SU-DHL-6 (cell line): Measurements from ENCODE around the gene HPS5.
A peak's percentile ranks its signal among the peaks of the same experiment; 100 is the strongest.

Experiments
- H2AFZ ChIP-seq: fragments of 200-600 bp; sonication (generic); 2 replicates; pipeline ENCODE4 v1.6.1; 2014; ENCODE audit warnings: low read depth, mild to moderate bottlenecking, moderate library complexity, mixed read lengths, antibody characterized with exemption, low read length; ENCODE audit not compliant: severe bottlenecking
- H3F3A ChIP-seq: fragments of 200-600 bp; shearing (Covaris generic); 2 replicates; pipeline ENCODE4 v1.6.0; 2016; ENCODE audit warnings: antibody characterized with exemption, mild to moderate bottlenecking; ENCODE audit not compliant: insufficient read depth
- H3K27ac ChIP-seq: fragments of 200-600 bp; sonication (generic); 2 replicates; pipeline ENCODE4 v1.5.1; 2016; ENCODE audit warnings: low read depth, mild to moderate bottlenecking, low read length, moderate library complexity, mixed read lengths
- H3K27me3 ChIP-seq: fragments of 200-600 bp; sonication (generic), shearing (Covaris generic); 2 replicates; pipeline ENCODE4 v1.6.0; 2014; ENCODE audit warnings: mild to moderate bottlenecking, low read length
- H3K36me3 ChIP-seq: fragments of 200-600 bp; sonication (generic); 2 replicates; pipeline ENCODE4 v1.6.1; 2014; ENCODE audit warnings: mild to moderate bottlenecking, low read length, mixed read lengths
- H3K4me2 ChIP-seq: fragments of 300-600, 200-600 bp; shearing (Covaris generic), sonication (generic); 2 replicates; pipeline ENCODE4 v1.6.0; 2014; ENCODE audit warnings: low read length, low read depth, mild to moderate bottlenecking; ENCODE audit not compliant: poor library complexity, severe bottlenecking
- H3K4me3 ChIP-seq: fragments of 200-600 bp; sonication (generic); 2 replicates; pipeline ENCODE4 v1.5.1; 2014; ENCODE audit warnings: antibody characterized with exemption, low read length, mild to moderate bottlenecking, mixed read lengths; ENCODE audit not compliant: insufficient read depth, poor library complexity, severe bottlenecking
- H3K79me2 ChIP-seq: fragments of 200-600 bp; sonication (generic); 2 replicates; pipeline ENCODE4 v1.6.1; 2014; ENCODE audit warnings: mild to moderate bottlenecking, low read length, moderate library complexity; ENCODE audit not compliant: insufficient read depth
- H3K9ac ChIP-seq: fragments of 200-600 bp; sonication (generic); 2 replicates; pipeline ENCODE4 v1.7.0; 2014; ENCODE audit warnings: mild to moderate bottlenecking, low read length
- H3K9me2 ChIP-seq: fragments of 200-600 bp; sonication (generic); replicated peaks from 2 replicates; pipeline ENCODE4 v1.6.1; 2014; ENCODE audit warnings: low read length; ENCODE audit not compliant: insufficient read depth
- H3K9me3 ChIP-seq: fragments of 200-600 bp; sonication (generic); 2 replicates; pipeline ENCODE4 v1.6.1; 2014; ENCODE audit warnings: low read length, mixed read lengths; ENCODE audit not compliant: insufficient read depth
- H4K20me1 ChIP-seq: fragments of 200-600 bp; sonication (generic); 2 replicates; pipeline ENCODE4 v1.6.1; 2014; ENCODE audit warnings: low read depth, mild to moderate bottlenecking, antibody characterized with exemption, low read length, moderate library complexity, mixed read lengths
- EZH2phosphoT487 ChIP-seq: fragments of 200-600 bp; sonication (generic), shearing (Covaris generic); conservative IDR thresholded peaks from 2 replicates; pipeline ENCODE4 v1.6.1; 2018; ENCODE audit warnings: mild to moderate bottlenecking, antibody characterized with exemption, low read length, moderate library complexity, mixed read lengths
- TF ChIP-seq, protein P1 (sequence below): fragments of 200-600 bp; sonication (generic); IDR thresholded peaks from one replicate; pipeline ENCODE4 v1.5.1; 2017; ENCODE audit warnings: antibody characterized with exemption, mild to moderate bottlenecking, low read length, moderate library complexity; ENCODE audit not compliant: insufficient read depth, poor library complexity, severe bottlenecking

Gene HPS5

DNA sequence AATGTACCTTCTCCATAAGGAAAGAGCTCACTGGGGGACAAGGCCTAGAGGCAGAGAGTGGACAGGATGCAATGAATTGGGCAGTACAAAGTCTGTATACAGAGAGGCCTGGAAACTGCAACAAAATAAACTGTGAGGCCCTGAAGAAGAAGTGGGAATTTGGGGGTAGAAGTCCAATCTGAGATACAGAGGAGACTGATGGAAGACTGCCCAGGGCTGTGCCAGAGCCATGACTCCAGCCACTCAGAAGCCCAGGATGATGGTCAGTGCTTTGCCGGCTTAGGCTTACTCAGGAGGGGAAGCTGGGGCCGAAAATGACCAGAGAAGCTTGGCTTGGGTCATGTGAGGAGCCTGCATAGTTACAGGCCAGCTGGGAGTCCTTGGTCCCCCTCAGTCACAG lies 91.1 kb downstream of the HPS5 start:
- Histone ChIP-seq H3K9me3 (no peaks in the 10 kb centered on the region), H2AFZ (no peak overlapping the region), H3K4me3 (no peak overlapping the region), H3K27me3 (no peaks in the 10 kb centered on the region), H3K36me3 (no peaks in the 10 kb centered on the region), H3K4me2 (no peak overlapping the region), H3F3A (peaks cover 4% of the 10 kb centered on the region), H3K9me2 (no peaks in the 10 kb centered on the region), H3K79me2 (no peaks in the 10 kb centered on the region), H3K27ac (no peak overlapping the region), H4K20me1 (no peaks in the 10 kb centered on the region), H3K9ac (no peak overlapping the region)
- no peak for TF ChIP-seq EZH2phosphoT487
- TF ChIP-seq, protein P1, sequence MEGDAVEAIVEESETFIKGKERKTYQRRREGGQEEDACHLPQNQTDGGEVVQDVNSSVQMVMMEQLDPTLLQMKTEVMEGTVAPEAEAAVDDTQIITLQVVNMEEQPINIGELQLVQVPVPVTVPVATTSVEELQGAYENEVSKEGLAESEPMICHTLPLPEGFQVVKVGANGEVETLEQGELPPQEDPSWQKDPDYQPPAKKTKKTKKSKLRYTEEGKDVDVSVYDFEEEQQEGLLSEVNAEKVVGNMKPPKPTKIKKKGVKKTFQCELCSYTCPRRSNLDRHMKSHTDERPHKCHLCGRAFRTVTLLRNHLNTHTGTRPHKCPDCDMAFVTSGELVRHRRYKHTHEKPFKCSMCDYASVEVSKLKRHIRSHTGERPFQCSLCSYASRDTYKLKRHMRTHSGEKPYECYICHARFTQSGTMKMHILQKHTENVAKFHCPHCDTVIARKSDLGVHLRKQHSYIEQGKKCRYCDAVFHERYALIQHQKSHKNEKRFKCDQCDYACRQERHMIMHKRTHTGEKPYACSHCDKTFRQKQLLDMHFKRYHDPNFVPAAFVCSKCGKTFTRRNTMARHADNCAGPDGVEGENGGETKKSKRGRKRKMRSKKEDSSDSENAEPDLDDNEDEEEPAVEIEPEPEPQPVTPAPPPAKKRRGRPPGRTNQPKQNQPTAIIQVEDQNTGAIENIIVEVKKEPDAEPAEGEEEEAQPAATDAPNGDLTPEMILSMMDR: no peak

DNA sequence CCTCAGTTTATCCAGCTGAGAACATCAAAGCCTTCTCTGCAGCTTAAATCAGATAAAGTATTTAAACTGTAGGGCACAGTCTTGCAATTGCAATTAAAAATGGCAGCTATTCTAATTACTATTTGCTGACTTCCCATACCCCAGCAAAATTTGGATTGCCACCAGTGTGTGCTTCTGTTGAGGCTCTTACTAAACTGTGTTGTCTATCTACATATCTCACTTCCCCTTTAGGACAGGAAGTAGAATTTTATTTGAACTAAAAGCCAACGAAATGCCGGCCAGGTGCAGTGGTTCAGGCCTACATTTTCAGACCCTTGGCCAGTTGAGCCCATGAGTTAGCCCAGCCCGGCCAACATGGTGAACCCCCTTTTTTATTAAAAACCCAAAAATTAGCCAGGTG lies 92.4 kb downstream of the HPS5 start:
- no peaks in the 10 kb centered on the region for H3K79me2 ChIP-seq
- no peaks in the 10 kb centered on the region for H3K9me3 ChIP-seq
- peak overlapping the region; percentile 15; the same call in 1 of the 2 replicates for H3K9ac ChIP-seq
- no peaks in the 10 kb centered on the region for H4K20me1 ChIP-seq
- no peak for TF ChIP-seq EZH2phosphoT487
- TF ChIP-seq, protein P1: no peak
- peak overlapping the region; percentile 41 for H3K4me2 ChIP-seq
- H2AFZ ChIP-seq: peak overlapping the region; percentile 81
- H3K9me2 ChIP-seq: no peaks in the 10 kb centered on the region
- H3F3A ChIP-seq: peaks cover 4% of the 10 kb centered on the region
- H3K36me3 ChIP-seq: no peaks in the 10 kb centered on the region
- H3K27ac ChIP-seq: peak overlapping the region; percentile 77
- H3K27me3 ChIP-seq: no peaks in the 10 kb centered on the region
- peak overlapping the region; percentile 11 for H3K4me3 ChIP-seq
